Nephron (organoid): ENCODE results near the gene KLHL9.

Source experiments
- H3K27ac Mint-ChIP-seq, 3 experiments: 2 replicates each; pipeline ENCODE4 v1.8.0; 2020; ENCODE audit warnings: mixed read lengths in 3 of 3, mild to moderate bottlenecking in 2 of 3, moderate library complexity in 1 of 3
- H3K27me3 Mint-ChIP-seq: 2 replicates; pipeline ENCODE4 v1.8.0; 2021; ENCODE audit warnings: low read depth, mild to moderate bottlenecking, moderate library complexity, mixed read lengths
- H3K36me3 Mint-ChIP-seq: 2 replicates; pipeline ENCODE4 v1.8.0; 2020; ENCODE audit warnings: low read depth, mixed read lengths
- H3K4me1 Mint-ChIP-seq: 2 replicates; pipeline ENCODE4 v1.8.0; 2020; ENCODE audit warnings: mixed read lengths
- H3K4me3 Mint-ChIP-seq, 3 experiments: 2 replicates each; pipeline ENCODE4 v1.8.0; 2020; ENCODE audit warnings: mild to moderate bottlenecking in 3 of 3, mixed read lengths in 3 of 3, moderate library complexity in 2 of 3
- H3K9me3 Mint-ChIP-seq: 2 replicates; pipeline ENCODE4 v1.8.0; 2020; ENCODE audit warnings: mixed read lengths
- CTCF ChIP-seq, 3 experiments: fragments of 200-600 bp; sonication (generic); IDR thresholded peaks; one replicate each; pipeline ENCODE4 v1.5.0; 2021; ENCODE audit warnings: antibody characterized with exemption in 3 of 3; ENCODE audit not compliant: unreplicated experiment in 3 of 3

The KLHL9 gene

GRCh38 chr9:21336457-21336856 lies 1.3 kb upstream of the KLHL9 start:
- no peaks in the 10 kb centered on the region for H3K9me3 Mint-ChIP-seq
- peaks cover 20% of the 10 kb centered on the region for H3K36me3 Mint-ChIP-seq
- peak overlapping the region; percentile 97 to 99 (median 99) for H3K27ac Mint-ChIP-seq
- no peaks in the 10 kb centered on the region for H3K27me3 Mint-ChIP-seq
- no peak for TF ChIP-seq CTCF (IDR thresholded peaks at IDR 0.05; ENCODE audit: unreplicated experiment in 3 of 3)
- H3K4me1 Mint-ChIP-seq = peaks cover 29% of the 10 kb centered on the region
- peak overlapping the region; percentile 91 to 98 (median 95) for H3K4me3 Mint-ChIP-seq

- no peak for TF ChIP-seq CTCF (IDR thresholded peaks at IDR 0.05; ENCODE audit: unreplicated experiment in 3 of 3)
- Mint-ChIP-seq H3K36me3 (peaks cover 23% of the 10 kb centered on the region), H3K4me3 (peak overlapping the region; percentile 91 to 98 (median 95)), H3K27me3 (no peaks in the 10 kb centered on the region), H3K4me1 (peaks cover 42% of the 10 kb centered on the region), H3K9me3 (no peaks in the 10 kb centered on the region), H3K27ac (peak overlapping the region; percentile 97 to 99 (median 99))
Observed at GRCh38 chr9:21333226-21333625, 2.0 kb downstream of the KLHL9 start.

DNA sequence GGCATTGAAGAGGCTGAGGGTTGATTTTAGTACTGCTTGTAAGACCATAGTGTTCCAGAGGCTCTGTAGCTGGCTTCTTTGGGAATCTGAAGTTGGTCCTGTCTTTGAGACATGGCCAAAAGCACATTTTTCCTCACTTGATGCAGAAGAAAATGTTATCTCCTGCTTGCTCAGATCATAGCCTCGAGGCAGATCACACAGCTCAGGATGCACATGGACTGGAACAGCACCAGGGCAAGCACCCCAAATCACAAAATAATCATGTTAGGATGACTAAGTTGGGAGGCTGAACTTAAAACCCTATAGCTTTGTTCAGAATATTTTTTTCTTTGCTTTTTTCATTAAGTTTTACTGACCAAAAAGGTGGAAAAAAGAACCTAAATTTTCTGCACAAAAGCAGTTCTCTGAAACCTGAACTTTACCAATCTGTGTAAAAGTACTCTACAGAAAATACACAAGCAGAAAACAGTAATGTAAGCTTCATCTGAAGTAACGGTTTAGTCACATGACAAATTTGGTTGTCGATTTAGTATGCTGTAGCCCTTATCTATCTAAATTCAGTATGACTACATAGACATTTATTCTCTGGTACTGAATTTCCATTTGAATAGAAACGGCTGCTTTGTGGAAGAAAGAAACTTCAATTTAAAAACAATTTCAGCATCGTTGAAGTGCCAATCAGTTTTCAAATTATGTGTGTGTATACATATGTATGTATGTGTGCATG lies 3.4 kb downstream of the KLHL9 start:
- Mint-ChIP-seq H3K4me3 (peak overlapping the region in 2 of 3 experiments; percentile 43 to 98), H3K9me3 (no peaks in the 10 kb centered on the region), H3K27me3 (no peaks in the 10 kb centered on the region), H3K36me3 (peaks cover 23% of the 10 kb centered on the region), H3K4me1 (peaks cover 42% of the 10 kb centered on the region), H3K27ac (no peak overlapping the region)
- no peak for TF ChIP-seq CTCF (IDR thresholded peaks at IDR 0.05; ENCODE audit: unreplicated experiment in 3 of 3)

GRCh38 chr9:21326526-21327139 lies 8.6 kb downstream of the KLHL9 start:
- peak; percentile 52 to 81 (median 64) for TF ChIP-seq CTCF (IDR thresholded peaks at IDR 0.05; ENCODE audit: unreplicated experiment in 3 of 3)
- no peaks in the 10 kb centered on the region for H3K9me3 Mint-ChIP-seq
- peaks cover 24% of the 10 kb centered on the region for H3K36me3 Mint-ChIP-seq
- no peak overlapping the region for H3K27ac Mint-ChIP-seq
- H3K4me3 Mint-ChIP-seq = no peak overlapping the region
- peaks cover 18% of the 10 kb centered on the region for H3K4me1 Mint-ChIP-seq
- H3K27me3 Mint-ChIP-seq = no peaks in the 10 kb centered on the region

GRCh38 chr9:21324047-21324446 lies 11.2 kb downstream of the KLHL9 start:
- H3K9me3 Mint-ChIP-seq = no peaks in the 10 kb centered on the region

More at GRCh38 chr9:21324047-21324446, 11.2 kb downstream of the KLHL9 start:
- Mint-ChIP-seq H3K27me3 (no peaks in the 10 kb centered on the region), H3K4me3 (no peak overlapping the region), H3K4me1 (peaks cover 4% of the 10 kb centered on the region), H3K36me3 (peaks cover 21% of the 10 kb centered on the region), H3K27ac (no peak overlapping the region)
- TF ChIP-seq CTCF (IDR thresholded peaks at IDR 0.05; ENCODE audit: unreplicated experiment in 3 of 3) = no peak
